C4-2B (cell line): ENCODE data around the gene RIC3.

Experiments
- H3K27ac ChIP-seq: fragments of 450-650 bp; 2 replicates; pipeline ENCODE4 v1.5.1; 2017
- CTCF ChIP-seq: fragments of 450-650 bp; conservative IDR thresholded peaks from 2 replicates; pipeline ENCODE4 v1.5.1; 2017; ENCODE audit warnings: mild to moderate bottlenecking
- ZFX ChIP-seq: fragments of 450-650 bp; IDR thresholded peaks from 2 replicates; pipeline ENCODE4 v1.6.1; 2017

RIC3 gene

GRCh38 chr11:8098879-8099278 lies 69.9 kb downstream of the RIC3 start:
- TF ChIP-seq ZFX: no peak
- no peak for TF ChIP-seq CTCF
- no peak overlapping the region for H3K27ac ChIP-seq

GRCh38 chr11:8098361-8098760 lies 70.5 kb downstream of the RIC3 start:
- TF ChIP-seq CTCF (no peak), ZFX (no peak)
- H3K27ac ChIP-seq: no peak overlapping the region

- no peak overlapping the region for H3K27ac ChIP-seq
- TF ChIP-seq CTCF (no peak), ZFX (no peak)
Measured at GRCh38 chr11:8097926-8098325, 70.9 kb downstream of the RIC3 start.

GRCh38 chr11:8097468-8097867 lies 71.4 kb downstream of the RIC3 start:
- H3K27ac ChIP-seq: no peak overlapping the region
- TF ChIP-seq CTCF (no peak), ZFX (no peak)

- TF ChIP-seq CTCF: no peak
- no peak for TF ChIP-seq ZFX
- H3K27ac ChIP-seq: no peak overlapping the region
Measured at GRCh38 chr11:8097062-8097461, 71.8 kb downstream of the RIC3 start.

DNA sequence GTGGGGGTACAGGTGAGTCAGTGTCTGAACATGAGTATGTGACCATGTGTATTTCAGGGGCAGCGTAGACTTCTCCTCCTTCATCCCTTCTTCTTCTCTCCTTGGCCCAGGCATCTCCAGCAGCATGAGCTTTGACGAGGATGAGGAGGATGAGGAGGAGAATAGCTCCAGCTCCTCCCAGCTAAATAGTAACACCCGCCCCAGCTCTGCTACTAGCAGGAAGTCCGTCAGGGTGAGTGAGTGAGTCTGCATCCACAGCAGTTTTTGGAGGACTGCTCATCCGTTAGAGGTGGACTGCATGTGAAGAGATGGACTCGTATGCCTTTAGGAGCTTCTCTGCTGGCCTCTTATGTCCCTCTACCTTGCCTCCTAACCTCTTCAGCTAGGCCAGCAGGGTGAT lies 72.2 kb downstream of the RIC3 start:
- no peak overlapping the region for H3K27ac ChIP-seq
- TF ChIP-seq CTCF (no peak), ZFX (no peak)

DNA sequence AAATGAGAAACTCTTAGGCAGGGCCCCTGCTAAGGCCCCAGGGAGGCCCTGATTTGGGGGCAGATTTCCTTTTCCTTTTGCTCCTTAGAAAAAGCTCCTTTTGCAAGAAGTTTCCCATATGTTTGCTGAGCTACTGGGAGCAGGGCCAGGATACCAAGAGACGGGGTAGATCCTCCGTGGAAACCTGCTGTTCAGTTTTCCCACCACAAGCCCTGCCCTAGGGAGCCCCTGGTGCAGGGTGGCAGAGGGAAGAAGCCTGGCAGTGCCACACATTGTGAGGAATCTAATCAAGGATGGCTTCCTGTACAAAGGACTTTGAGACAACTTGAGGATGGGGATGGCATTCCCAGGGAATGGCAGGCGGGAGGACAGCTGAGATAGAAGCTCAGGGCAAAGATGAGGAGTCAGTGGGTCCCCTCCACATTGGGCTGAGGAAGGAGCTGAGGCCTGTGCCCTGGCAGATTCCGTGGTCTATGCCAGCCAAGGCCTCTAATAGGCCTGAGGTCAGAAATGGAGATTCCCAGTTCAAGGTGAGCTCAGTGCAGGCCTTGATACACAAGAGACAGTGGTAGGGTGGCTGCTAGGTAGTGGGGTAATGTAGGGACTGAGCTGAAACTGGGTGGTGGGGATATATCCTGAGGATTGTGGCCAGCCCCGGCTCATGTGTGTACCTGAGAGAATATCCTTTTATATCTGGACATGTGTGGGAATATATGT lies 72.9 kb downstream of the RIC3 start:
- TF ChIP-seq CTCF (no peak), ZFX (no peak)
- H3K27ac ChIP-seq: no peak overlapping the region
